AG09319 (cell line): ENCODE data around the gene AARS2.
"Not testable (repeated sequence)": the region's sequence is repeated elsewhere in the genome, so short reads cannot be mapped to it uniquely, and the experiment has no call there.

Source experiments
- DNase-seq: peaks from one replicate; pipeline ENCODE4 v3.0.0-alpha.2; 2010; ENCODE audit warnings: low read depth; ENCODE audit errors: extremely low read depth
- TF ChIP-seq, protein P1 (sequence below): IDR thresholded peaks from 2 replicates; pipeline ENCODE4 v1.5.1; 2011; ENCODE audit warnings: low read depth, mild to moderate bottlenecking, inconsistent platforms, low read length, moderate library complexity

The AARS2 gene

DNA sequence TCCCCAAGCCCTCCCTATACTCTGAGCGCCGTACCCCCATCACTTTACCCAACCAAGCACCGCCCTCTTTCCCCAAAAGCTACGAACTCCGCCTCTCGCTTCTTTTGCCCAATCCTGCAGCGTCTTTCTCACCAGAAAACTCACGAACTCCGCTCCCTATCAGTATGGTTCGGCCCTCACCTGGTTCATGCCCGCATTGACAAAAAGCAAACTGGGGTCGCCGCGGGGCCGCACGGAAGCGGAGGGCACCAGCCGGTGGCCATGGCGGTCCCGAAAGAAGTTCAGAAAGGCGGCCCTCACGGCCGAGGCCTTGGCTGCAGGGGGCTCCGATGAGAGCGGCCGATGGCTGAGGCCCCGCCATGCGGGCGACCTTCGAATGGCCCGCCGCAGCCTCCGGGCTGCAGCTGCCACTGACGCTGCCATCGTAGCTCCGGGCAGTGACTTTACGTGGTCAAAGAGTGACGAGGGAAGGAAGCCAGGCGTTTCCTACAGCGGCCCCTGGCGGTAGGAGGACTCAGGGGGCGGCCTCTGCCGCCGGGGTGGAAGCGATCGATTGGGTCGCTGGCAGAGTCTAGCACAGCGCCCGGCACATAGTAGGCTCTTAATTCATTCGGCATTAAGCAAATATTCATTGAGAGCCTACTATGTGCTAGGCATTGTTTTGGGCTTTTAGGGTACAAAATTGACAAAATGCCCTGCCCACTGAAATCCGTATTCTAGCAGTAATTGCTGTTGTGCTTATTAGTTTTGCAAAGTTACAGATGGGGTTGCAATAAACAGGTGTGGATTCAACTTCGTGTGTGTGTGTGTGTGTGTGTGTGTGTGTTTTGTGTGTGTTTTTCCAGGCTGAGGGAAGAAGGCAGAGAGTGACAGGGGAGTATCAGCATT lies at the start of gene AARS2:
TSS of gene AARS2 (minus strand) at position 447 of the 888 bp plus-strand sequence. CDS start at position 423, 24 bp downstream.
- peak; percentile 56 for DNase-seq
- TF ChIP-seq, protein P1, sequence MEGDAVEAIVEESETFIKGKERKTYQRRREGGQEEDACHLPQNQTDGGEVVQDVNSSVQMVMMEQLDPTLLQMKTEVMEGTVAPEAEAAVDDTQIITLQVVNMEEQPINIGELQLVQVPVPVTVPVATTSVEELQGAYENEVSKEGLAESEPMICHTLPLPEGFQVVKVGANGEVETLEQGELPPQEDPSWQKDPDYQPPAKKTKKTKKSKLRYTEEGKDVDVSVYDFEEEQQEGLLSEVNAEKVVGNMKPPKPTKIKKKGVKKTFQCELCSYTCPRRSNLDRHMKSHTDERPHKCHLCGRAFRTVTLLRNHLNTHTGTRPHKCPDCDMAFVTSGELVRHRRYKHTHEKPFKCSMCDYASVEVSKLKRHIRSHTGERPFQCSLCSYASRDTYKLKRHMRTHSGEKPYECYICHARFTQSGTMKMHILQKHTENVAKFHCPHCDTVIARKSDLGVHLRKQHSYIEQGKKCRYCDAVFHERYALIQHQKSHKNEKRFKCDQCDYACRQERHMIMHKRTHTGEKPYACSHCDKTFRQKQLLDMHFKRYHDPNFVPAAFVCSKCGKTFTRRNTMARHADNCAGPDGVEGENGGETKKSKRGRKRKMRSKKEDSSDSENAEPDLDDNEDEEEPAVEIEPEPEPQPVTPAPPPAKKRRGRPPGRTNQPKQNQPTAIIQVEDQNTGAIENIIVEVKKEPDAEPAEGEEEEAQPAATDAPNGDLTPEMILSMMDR, result peak; percentile 100

DNA sequence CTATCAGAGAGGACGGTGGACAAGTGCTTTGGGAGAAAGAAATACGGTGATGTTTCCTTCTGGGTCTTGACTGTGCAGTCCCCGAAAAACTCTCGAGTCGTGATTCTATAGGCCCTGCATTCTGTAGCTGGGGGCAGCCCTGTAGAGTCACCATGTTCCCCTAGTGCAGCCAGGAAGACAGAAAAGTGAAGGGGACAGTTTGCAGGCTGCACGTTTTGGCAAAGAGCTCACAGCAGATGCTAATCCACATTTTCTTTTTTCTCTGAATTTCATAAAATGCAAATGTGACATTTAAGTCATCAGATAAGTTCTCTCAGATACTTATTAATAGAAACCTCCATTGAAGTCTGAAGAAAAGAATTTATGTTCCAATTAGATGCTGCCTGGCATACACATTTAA lies 48.8 kb upstream of the AARS2 start:
- TF ChIP-seq, protein P1, result no peak
- DNase-seq, result no peak

DNA sequence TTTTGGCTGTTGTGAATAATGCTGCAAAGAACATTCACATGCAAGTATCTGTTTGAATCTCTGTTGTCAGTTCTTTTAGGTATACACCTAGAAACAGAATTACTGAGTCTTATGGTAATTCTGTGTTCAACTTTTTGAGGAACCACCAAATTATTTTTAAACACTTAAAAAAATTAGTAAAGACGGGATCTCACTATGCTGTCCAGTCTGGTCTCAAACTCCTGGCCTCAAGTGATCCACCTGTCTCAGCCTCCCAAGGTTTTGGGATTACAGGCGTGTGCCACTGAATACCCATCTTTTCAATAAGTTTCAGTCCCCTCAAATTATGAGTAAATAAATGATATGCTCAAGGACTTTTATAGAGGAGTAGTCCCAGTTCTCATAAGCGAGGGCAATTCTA lies 46.8 kb upstream of the AARS2 start:
- TF ChIP-seq, protein P1, result no peak
- DNase-seq, result no peak

DNA sequence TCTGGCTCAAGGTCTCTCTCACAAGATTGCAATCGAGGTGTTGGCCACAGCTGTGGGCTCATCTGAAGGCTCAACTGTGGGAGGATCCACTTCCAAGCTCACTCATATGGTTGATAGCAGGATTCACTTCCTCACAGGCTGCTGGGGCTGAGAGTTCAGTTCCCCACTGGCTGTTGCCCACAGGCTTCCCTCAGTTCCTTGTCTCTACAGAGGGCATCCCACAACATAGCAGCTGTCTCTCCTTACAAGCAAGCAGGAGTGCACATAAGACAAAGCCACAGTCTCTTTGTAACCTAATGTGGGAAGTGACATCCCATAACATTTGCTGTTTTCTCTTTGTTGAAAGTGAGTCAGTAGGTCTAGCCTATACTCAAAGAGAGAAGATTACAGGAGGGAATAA lies 43.3 kb upstream of the AARS2 start:
- no peak for DNase-seq
- TF ChIP-seq, protein P1, result no peak

DNA sequence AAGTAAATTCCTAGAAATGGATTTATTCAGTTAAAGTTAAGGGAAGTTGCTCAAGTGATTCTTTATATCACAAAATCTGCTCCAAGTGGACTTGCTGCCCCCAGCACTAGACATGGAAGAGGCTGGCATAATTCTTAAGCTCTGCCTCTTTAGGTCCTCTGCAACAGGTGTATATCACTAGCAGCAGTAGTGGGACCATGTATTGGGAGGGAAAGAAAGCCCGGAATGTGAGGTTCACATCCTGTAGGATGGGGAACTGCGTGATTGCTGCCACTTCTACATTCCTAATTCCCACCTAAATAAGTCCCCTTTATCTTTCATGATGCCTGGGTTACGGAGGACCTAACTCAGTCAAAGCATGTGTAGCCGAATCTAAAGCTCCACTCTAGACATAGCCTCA lies 42.5 kb upstream of the AARS2 start:
- TF ChIP-seq, protein P1, result no peak
- no peak for DNase-seq

DNA sequence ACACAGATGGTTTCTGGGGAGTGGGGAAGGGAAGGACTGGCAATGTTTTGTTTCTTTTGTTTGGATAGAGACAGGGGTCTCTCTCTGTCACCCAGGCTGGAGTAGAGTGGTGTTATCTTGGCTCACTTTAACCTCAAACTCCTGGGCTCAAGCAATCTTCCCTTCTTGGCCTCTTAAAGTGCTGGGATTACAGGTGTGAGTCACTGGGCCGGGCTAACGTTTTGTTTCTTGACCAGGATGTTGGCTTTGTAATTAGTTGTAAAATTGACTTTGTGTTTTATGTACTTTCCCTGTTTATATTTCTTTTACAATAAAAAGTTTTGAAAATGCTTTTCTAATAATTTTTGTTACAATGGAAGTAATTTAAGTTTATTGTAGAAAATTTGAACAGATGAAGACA lies 40.2 kb upstream of the AARS2 start:
- TF ChIP-seq, protein P1, result no peak
- no peak for DNase-seq

DNA sequence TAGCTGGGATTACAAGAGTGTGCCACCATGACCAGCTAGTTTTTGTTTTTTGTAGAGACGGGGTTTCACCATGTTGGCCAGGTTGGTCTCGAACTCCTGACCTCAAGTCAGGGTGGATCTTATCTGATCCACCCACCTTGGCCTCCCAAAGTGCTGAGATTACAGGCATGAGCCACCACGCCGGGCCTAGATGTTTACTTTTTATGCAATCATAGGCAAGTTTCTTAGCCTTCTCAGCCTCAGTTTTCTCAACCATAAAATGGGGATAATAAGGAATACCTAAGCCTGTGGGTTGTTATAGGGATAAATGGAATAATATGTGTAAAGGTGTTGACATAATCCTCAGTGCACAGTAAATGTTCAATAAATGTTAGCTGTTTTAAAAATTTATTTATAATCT lies 39.1 kb upstream of the AARS2 start:
- TF ChIP-seq, protein P1, result no peak

DNA sequence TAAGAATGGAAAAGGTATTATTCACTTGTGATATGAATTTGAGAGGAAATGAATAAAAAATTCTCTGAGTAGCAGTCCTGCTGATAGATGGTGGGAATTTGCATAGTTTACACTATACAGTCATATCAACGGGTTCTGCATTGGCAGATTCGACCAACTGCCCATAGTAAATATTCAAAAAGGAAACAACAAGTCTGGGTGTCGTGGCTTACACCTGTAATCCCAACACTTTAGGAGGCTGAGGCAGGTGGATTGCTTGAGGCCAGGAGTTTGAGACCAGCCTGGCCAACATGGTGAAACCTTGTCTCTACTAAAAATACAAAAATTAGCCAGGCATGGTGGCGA lies 37.5 kb upstream of the AARS2 start:
- DNase-seq, result not testable (repeated sequence)

More for the DNA sequence above, 39.1 kb upstream of the AARS2 start:
- no peak for DNase-seq
